HAP-1 (cell line): ENCODE measurements around the gene CTAG1A.

Experiments
- DNase-seq, 2 experiments: peaks; one replicate each; pipeline ENCODE4 v3.0.0-alpha.2; 2016 to 2020; ENCODE audit warnings: low spot score in 2 of 2
- H3K27me3 ChIP-seq: fragments of 250-450 bp; sonication (Bioruptor Pico); 2 replicates; pipeline ENCODE4 v1.5.1; 2020; ENCODE audit warnings: low read depth, mild to moderate bottlenecking, moderate library complexity
- H3K36me3 ChIP-seq: fragments of 250-450 bp; sonication (Bioruptor Pico); replicated peaks from 2 replicates; pipeline ENCODE4 v1.5.1; 2020; ENCODE audit warnings: mild to moderate bottlenecking
- H3K4me1 ChIP-seq: fragments of 250-450 bp; sonication (Bioruptor Pico); 2 replicates; pipeline ENCODE4 v1.5.1; 2020; ENCODE audit warnings: mild to moderate bottlenecking
- H3K4me3 ChIP-seq: fragments of 250-450 bp; sonication (Bioruptor Pico); 2 replicates; pipeline ENCODE4 v1.5.1; 2020; ENCODE audit warnings: mild to moderate bottlenecking, moderate library complexity
- H3K9me3 ChIP-seq: fragments of 250-450 bp; sonication (Bioruptor Pico); 2 replicates; pipeline ENCODE4 v1.5.1; 2020; ENCODE audit warnings: mild to moderate bottlenecking, moderate library complexity
- in situ Hi-C: fragments of 300-500 bp; cut with MboI; formaldehyde crosslinking; loops from 3 replicates; pipeline ENCODE4 v1.14.3; 2020; ENCODE audit warnings: low sequenced_read_pairs, inconsistent platforms, mixed read lengths

Gene CTAG1A

DNA sequence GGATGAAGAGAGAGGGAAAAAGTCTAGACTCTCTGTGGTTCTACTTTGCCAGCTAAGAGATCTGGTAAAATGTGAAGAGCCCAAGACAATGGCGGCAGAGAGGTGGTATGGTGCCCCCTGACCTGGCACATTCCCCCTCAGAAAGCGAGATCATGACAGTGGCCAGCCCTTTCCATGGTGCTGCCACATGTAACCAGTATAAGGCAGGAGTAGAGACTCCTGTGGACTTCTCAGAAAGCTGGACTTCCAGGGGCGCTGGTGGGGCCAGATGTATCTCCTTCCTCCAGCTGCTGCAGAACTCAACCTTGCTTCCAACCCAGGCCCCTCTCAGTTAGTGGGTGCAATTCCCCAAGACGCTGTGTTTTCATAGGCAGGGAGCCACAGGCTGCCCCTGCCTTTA lies 9.6 kb downstream of the CTAG1A start:
- Histone ChIP-seq H3K4me1 (peaks cover 14% of the 10 kb centered on the region), H3K36me3 (no peaks in the 10 kb centered on the region), H3K4me3 (no peak overlapping the region), H3K27me3 (no peaks in the 10 kb centered on the region), H3K9me3 (peaks cover 6% of the 10 kb centered on the region)
- in situ Hi-C loops = loop anchor here (25.0 kb wide), 2 partner anchors 143 to 268 kb away; no protein-coding TSS in a partner anchor
- no peak for DNase-seq

GRCh38 chrX:154595559-154596249 lies 10.8 kb downstream of the CTAG1A start:
- peaks cover 14% of the 10 kb centered on the region for H3K4me1 ChIP-seq
- H3K4me3 ChIP-seq = no peak overlapping the region
- H3K9me3 ChIP-seq = peaks cover 6% of the 10 kb centered on the region
- H3K27me3 ChIP-seq = no peaks in the 10 kb centered on the region
- in situ Hi-C loops = loop anchor here (25.0 kb wide), 2 partner anchors 142 to 267 kb away; no protein-coding TSS in a partner anchor
- no peaks in the 10 kb centered on the region for H3K36me3 ChIP-seq
- no peak for DNase-seq

DNA sequence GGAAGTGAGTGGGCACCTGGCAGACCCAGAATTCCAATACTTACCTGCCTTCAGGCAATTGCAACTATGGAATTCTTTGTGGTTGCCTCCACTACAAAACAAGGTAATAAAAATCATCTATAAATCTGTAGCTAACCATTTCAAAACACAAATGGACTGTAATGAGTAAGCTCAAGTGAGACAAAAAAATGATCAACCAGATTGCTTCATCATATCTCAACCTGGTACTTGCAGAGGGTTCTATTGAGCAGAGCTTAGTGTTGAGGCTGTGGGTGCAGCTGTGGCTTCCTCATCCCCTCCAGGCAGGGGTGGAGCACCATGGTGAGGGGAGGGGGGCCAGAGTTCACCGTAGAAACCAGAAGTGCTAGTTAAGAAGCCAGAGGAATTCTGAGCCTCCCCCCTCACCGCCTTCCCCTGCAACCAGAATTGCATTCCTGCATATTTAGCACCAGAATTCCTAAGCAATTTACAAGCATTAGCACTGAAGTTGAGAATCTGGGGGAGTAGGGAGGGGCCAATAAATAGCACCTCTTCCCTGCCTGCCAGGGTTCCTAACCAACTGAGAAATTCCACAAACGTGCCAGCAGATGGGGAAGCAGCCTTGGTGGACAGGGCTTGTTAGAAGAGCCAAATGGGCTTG lies 11.5 kb downstream of the CTAG1A start:
- Histone ChIP-seq H3K4me3 (no peak overlapping the region), H3K36me3 (no peaks in the 10 kb centered on the region), H3K27me3 (no peaks in the 10 kb centered on the region), H3K9me3 (peaks cover 6% of the 10 kb centered on the region), H3K4me1 (peaks cover 14% of the 10 kb centered on the region)
- in situ Hi-C loops = loop anchor here (25.0 kb wide), 2 partner anchors 141 to 266 kb away; no protein-coding TSS in a partner anchor
- DNase-seq = peak; percentile 87 to 90

DNA sequence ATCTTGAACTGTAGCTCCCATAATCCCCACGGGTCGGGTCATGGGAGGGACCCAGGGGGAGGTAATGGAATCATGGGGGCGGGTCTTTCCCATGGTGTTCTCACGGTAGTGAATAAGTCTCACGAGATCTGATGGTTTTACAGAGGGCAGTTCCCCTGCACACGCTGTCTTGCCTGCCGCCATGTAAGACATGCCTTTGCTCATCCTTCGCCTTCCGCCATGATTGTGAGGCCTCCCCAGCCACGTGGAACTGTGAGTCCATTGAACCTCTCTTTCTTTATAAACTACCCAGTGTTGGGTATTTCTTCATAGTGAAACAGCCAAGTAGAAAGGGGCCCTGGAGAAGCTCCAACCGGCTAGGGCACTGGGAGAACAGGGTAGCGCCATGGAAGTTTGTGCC lies 12.3 kb downstream of the CTAG1A start:
- Histone ChIP-seq H3K27me3 (no peaks in the 10 kb centered on the region), H3K4me1 (peaks cover 14% of the 10 kb centered on the region), H3K4me3 (no peak overlapping the region), H3K36me3 (no peaks in the 10 kb centered on the region), H3K9me3 (peaks cover 6% of the 10 kb centered on the region)
- peak in 1 of 2 experiments; percentile 15 for DNase-seq
- in situ Hi-C loops = loop anchor here (25.0 kb wide), 2 partner anchors 140 to 265 kb away; no protein-coding TSS in a partner anchor

- Histone ChIP-seq H3K4me3 (no peak overlapping the region), H3K36me3 (no peaks in the 10 kb centered on the region), H3K9me3 (peaks cover 6% of the 10 kb centered on the region), H3K4me1 (peaks cover 14% of the 10 kb centered on the region), H3K27me3 (0 out of 2 replicates have a peak, but pooled peaks cover 2% of the 10 kb centered on the region)
- DNase-seq = no peak
- in situ Hi-C loops = loop anchor here (25.0 kb wide), 2 partner anchors 139 to 264 kb away; no protein-coding TSS in a partner anchor
These were observed 13.7 kb downstream of the CTAG1A start for GRCh38 chrX:154598656-154599055.

GRCh38 chrX:154599531-154599930 lies 14.6 kb downstream of the CTAG1A start:
- DNase-seq = no peak
- Histone ChIP-seq H3K4me3 (no peak overlapping the region), H3K4me1 (peaks cover 14% of the 10 kb centered on the region), H3K9me3 (peaks cover 6% of the 10 kb centered on the region), H3K36me3 (no peaks in the 10 kb centered on the region), H3K27me3 (0 out of 2 replicates have a peak, but pooled peaks cover 4% of the 10 kb centered on the region)
- in situ Hi-C loops = loop anchor here (25.0 kb wide), 2 partner anchors 138 to 263 kb away; no protein-coding TSS in a partner anchor

DNA sequence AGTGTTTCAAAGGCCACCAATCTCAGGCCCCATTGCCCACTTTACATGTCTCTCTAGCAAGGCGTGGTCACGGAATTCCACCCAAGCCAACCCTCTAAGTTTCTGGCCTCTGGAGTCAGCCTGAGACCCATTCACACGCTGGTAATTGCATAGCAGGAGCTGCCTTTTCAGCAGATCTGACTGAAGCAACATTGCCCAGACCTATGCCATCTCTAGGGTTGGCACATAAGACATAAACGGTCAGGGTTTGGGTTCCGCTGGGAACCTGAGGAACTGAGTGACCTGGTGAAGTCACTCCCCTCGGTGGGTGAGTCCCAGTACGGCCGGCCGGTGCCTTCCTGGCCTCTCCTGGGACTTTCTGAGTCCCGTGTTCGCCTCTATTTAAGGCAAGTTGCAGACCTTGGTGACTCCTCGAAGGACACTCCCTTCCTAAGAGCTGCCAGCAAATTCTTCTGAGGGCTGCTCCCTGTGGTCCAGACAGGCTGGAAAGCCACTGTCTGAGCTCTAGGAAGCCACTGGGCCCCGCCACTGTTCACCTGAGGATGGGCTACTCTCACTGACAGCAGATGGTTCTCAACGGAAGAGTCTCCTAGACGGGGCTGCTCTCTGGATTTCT lies 15.9 kb downstream of the CTAG1A start:
- Histone ChIP-seq H3K4me1 (peaks cover 11% of the 10 kb centered on the region), H3K27me3 (0 out of 2 replicates have a peak, but pooled peaks cover 4% of the 10 kb centered on the region), H3K4me3 (no peak overlapping the region), H3K9me3 (peaks cover 6% of the 10 kb centered on the region; the same call in 1 of the 2 replicates), H3K36me3 (no peaks in the 10 kb centered on the region)
- in situ Hi-C loops = no loop called here
- DNase-seq = no peak

- DNase-seq = no peak
- Histone ChIP-seq H3K27me3 (0 out of 2 replicates have a peak, but pooled peaks cover 7% of the 10 kb centered on the region), H3K4me1 (peaks cover under 1% of the 10 kb centered on the region; the same call in 1 of the 2 replicates), H3K36me3 (no peaks in the 10 kb centered on the region), H3K9me3 (peaks cover 5% of the 10 kb centered on the region; the same call in 1 of the 2 replicates), H3K4me3 (no peak overlapping the region)
- in situ Hi-C loops = no loop called here
These were observed 17.3 kb downstream of the CTAG1A start for GRCh38 chrX:154602226-154602625.

DNA sequence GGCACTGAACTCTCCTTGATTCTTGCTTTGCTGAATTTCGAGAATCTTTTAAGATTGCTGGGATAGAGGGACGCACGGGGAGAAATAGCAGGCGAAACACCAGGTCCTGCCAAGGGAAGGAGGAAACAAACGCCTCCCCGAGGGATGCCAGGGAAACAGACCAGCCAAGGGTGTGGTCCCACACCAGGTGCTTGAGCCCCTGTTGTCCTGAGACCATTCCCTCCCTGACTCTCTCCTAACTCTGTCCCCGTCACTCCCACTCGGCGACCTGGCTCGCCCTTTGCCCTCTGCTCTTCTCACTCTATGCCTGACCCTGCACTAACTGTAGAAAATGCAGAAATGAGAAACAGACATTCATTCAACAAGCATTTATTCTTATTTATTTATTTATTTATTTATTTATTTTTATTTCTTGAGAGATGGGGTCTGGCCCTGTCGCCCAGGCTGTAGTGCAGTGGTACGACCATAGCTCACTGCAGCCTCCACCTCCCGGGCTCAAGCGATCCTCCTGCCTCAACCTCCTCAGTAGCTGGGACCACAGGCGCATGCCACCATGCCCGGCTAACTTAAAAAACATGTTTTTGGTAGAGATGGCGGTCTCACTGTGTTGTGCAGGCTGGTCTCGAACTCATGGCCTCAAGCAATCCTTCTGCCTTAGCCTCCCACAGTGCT lies 18.0 kb downstream of the CTAG1A start:
- Histone ChIP-seq H3K9me3 (no peaks in the 10 kb centered on the region; the same call in 1 of the 2 replicates), H3K36me3 (no peaks in the 10 kb centered on the region), H3K4me1 (no peaks in the 10 kb centered on the region), H3K4me3 (no peak overlapping the region), H3K27me3 (0 out of 2 replicates have a peak, but pooled peaks cover 7% of the 10 kb centered on the region)
- no peak for DNase-seq
- in situ Hi-C loops = no loop called here

- Histone ChIP-seq H3K4me1 (no peaks in the 10 kb centered on the region), H3K36me3 (no peaks in the 10 kb centered on the region), H3K4me3 (no peak overlapping the region), H3K9me3 (no peaks in the 10 kb centered on the region; the same call in 1 of the 2 replicates), H3K27me3 (0 out of 2 replicates have a peak, but pooled peaks cover 7% of the 10 kb centered on the region)
- DNase-seq = no peak
- in situ Hi-C loops = no loop called here
These were observed 18.8 kb downstream of the CTAG1A start for GRCh38 chrX:154603438-154604430.

- in situ Hi-C loops = no loop called here
- H3K4me3 ChIP-seq = no peak overlapping the region
- H3K36me3 ChIP-seq = no peaks in the 10 kb centered on the region
- no peak for DNase-seq
- H3K4me1 ChIP-seq = no peaks in the 10 kb centered on the region
- H3K9me3 ChIP-seq = no peaks in the 10 kb centered on the region
- H3K27me3 ChIP-seq = 0 out of 2 replicates have a peak, but pooled peaks cover 7% of the 10 kb centered on the region
These were observed 20.6 kb downstream of the CTAG1A start for GRCh38 chrX:154605566-154605965.

- 0 out of 2 replicates have a peak, but pooled peaks cover 7% of the 10 kb centered on the region for H3K27me3 ChIP-seq
- no peaks in the 10 kb centered on the region for H3K9me3 ChIP-seq
- H3K36me3 ChIP-seq = no peaks in the 10 kb centered on the region
- no peaks in the 10 kb centered on the region for H3K4me1 ChIP-seq
- H3K4me3 ChIP-seq = no peak overlapping the region
- in situ Hi-C loops = no loop called here
- DNase-seq = no peak
These were observed 22.4 kb downstream of the CTAG1A start for GRCh38 chrX:154607370-154607769.
